Gastroesophageal sphincter (tissue), 2 donors: ENCODE measurements around the gene SEMA4D.

Experiments used
- POLR2A ChIP-seq, 2 donors: fragments of 450-650 bp; IDR thresholded peaks; one replicate each; pipeline ENCODE4 v1.6.1; 2017; ENCODE audit warnings: antibody characterized with exemption in 2 of 2, mild to moderate bottlenecking in 2 of 2, moderate library complexity in 1 of 2
- POLR2AphosphoS5 ChIP-seq: sonication (generic); formaldehyde crosslinking; IDR thresholded peaks from one replicate; pipeline ENCODE4 v1.6.1; 2017; ENCODE audit warnings: antibody characterized with exemption

DNA sequence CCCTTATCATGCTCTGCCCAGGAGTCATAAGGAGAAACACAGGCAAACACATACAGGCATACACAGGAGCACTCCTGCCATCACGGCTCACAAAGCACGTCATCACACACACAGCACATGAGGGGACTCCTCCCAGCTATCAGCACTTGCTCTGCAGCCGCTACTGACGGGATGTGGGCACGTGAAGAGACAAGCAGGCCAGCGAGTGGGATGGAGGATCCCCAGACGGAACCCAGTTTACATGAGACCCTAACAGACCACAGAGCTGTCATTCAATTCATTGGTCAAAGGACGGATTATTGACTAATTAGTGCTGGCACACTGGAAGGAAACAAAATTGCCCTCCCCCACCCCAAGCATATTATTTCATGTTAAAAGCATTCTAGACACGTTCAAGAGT, 53.6 kb downstream of the SEMA4D start:
- TF ChIP-seq POLR2A (IDR thresholded peaks at IDR 0.05) (no peak), POLR2AphosphoS5 (no peak)
